Medulla oblongata (tissue), 1 donor: ENCODE measurements around the gene CCR7.
"Not testable (repeated sequence)": the region's sequence is repeated elsewhere in the genome, so short reads cannot be mapped to it uniquely, and the experiment has no call there.

Source experiments
- DNase-seq: peaks from one replicate; pipeline ENCODE4 v3.0.0-alpha.2; 2015; ENCODE audit errors: extremely low spot score

CCR7 gene

DNA sequence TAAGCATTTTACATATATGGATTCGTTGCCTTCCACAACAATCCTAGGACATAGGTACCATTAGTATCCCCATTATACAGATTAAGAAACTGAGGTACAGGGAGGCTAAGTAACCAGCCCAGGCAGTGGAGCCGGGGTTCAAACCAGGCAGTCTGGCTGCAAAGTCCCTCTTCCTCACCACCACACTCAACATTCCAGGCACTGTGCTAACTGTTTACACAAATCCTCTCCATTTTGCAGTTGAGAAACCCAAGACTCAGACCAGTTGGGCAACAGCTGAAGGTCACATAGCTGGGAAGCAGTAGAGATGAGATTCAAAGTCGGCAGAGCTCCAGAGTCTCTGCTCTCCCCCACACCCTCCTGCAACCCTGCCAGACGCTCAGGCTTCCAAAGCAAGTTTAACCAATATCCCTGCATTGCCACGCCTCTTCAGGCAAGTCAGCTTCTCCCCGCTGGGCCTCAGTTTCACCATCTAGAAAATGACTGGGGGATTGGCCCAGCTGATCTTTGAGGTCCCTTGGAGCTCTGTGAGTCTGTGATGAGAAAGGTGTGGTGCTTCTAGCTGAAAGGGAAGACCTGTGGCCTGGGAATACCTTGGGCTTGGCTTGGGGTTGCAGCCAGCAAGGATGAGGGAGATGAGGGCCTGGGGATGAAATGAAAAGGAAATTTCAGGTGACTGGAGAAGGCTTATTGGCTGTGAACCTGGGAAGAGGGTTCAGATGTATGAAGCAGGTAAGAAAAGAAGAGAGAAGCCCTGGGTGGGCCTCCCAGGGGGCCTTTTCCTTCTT lies 14.0 kb downstream of the CCR7 start:
- DNase-seq = no peak

DNA sequence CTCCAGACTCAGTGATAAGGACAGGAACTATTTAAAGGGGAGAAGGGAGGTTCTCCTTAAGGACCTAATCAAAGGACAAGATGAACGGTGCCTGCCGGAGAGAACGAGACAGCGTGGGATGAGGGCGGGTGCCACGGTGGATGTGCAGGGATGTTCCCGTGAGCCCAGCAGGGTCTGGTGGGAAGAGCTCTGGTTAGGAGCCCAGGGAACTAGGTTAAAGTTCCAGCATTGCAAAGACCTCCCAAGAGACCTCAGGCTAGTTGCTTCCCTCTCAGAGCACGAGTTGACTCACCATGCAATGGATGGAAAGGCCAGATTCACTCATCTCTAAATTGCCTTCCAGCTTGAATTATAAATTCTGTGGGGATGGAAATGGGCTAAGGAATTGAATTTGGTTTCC lies 14.7 kb downstream of the CCR7 start:
- DNase-seq = no peak

DNA sequence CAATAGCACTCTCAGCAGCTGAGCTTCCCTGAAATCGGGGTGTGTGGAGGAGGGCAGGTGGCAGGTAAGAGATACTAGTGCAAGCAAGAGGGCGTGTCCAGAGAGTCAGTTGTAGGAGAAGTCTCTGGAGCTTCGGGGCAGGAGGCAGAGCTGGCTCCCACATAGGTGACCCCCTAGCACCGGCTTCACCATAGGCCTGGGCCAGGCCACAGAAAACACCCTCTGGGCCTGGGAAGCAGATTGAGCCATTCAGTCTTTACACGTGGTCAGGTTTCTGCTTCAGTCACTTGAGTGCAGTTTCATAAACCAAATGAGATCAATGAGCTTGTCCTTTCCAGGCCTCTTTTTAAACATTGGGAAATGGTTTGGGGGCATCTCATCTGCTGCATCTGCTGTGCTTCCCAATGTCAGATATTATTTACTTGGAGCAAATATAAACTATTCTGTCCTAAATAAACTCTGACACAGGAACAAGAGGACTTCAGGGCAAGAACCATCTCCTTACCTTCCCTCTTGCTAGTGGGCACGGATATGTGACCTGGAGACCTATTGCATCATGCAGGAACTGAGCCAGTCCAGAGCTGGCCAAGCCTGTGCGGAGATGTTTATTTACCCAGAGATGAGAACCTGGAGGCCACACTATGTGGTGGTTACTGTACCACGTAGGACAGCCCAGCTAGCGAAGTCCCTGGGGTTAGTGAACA lies 16.1 kb downstream of the CCR7 start:
- no peak for DNase-seq

DNA sequence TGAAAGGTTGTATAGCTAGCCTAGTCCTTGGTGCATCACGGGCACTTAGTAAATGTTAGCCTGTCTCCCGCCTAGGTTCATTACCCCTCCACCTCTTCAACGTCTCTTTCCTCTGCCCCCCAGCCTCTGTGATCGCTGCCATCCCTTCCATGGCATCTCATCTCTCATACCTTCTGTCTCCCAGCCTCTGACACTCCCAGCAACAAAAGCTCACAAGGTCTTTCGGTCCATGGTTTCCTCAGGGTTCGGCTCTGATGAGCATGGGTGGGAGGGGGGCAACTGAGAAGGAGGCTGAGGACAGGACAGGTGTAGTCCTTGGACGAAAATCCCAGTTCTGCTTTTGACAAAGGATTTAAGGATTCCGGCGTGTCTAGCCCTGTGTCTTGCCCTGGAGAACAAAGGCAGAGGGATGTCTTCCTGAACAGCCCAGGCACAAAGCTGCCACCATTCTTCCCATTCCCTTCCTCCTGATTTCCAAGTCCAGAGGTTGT lies 16.7 kb downstream of the CCR7 start:
- no peak for DNase-seq

DNA sequence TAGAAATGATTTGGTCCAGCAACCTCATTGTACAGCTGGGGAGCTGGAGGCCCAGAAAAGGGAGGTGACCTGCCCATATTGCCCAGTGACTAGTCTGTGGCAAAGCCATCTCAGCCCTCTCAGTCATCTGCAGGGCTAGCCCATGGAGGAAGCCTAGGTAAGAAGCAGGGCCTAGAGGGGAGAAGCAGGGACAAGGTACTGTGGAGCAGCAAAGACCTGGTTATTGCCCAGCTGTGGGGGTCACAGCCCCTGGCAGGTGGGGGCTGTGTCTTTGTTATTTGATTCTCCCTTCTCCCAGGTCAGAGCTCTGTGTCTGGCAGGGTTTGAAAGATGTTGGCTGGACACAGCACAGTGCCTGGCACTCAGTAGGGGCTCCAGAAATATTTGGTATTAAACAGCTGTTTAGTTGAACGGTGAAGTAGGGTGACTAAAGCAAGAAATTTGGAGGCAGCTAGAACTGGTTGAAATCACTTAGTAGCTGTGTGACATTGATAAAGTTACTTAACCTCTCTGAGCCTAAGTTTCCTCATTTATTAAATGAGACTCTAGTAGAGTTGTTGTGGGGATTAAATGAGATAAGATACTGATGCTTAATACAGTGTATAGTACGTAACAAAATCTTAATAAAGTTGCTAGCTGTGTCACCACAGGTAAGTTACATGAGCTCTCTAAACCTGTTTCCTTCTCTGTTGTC lies 17.3 kb downstream of the CCR7 start:
- DNase-seq = no peak

DNA sequence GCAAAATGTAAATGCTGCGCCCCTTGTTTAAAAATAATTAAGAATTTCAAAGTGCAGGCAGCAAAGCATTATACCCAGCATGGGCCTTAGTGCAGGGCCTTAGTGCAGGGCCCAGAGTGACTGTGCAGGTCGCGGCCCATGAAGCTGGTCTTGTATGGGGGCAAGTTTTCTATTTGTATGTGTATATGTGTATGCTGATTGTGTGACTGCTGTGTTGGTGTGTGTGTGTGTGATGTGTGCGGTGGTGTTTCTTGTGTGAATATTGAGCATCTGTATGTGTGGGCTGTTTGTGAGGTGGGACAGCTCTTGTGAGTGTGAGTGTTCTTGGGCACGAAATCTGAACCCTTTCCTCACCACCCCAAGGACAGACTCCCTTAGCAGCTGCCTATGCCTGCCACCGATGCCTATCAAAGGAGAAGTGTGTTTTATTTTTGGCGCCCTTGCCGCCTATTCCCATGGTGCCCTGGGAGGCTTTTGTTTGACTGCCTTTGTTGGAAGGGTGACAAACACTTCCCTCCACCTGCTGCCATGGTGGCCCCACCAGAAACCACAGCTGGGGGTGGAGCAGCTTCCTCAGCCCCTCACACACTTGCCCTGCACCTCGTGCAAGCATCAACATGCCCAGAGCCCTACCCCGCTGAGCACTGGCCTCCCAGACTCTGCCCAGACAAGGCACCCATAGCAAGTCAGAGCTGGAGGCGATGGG lies 18.0 kb downstream of the CCR7 start:
- DNase-seq = no peak

DNA sequence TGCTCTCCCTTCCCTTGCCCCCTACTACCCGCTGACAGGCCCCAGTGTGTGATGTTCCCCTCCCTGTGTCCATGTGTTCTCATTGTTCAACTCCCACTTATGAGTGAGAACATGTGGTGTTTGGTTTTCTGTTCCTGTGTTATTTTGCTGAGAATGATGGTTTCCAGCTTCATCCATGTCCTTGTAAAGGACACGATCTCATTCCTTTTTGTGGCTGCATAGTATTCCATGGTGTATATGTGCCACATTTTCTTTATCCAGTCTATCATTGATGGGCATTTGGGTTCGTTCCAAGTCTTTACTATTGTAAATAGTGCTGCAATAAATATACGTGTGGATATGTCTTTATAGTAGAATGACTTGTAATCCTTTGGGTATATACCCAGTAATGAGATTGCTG lies 18.8 kb downstream of the CCR7 start:
- DNase-seq = not testable (repeated sequence)

DNA sequence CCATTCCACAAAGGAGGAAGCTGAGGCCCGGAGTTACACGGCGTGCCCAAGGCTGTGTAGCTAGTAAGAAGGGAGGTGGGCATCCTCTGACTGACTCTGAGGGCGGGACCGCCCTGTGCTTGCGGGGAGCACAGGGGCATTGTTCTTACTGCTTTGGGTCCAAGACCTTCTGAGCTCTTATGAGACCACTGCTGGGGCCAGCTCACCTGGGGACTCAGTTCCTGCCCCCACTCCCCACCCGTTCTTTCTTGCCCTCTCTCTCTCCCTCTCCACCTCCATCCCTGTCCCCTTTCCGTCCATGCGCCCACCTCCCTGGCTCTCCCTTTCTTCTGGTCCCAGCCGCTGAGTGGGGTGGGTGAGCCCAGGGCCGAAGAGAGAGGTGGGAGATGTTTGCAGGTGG lies 19.6 kb downstream of the CCR7 start:
- DNase-seq = no peak

DNA sequence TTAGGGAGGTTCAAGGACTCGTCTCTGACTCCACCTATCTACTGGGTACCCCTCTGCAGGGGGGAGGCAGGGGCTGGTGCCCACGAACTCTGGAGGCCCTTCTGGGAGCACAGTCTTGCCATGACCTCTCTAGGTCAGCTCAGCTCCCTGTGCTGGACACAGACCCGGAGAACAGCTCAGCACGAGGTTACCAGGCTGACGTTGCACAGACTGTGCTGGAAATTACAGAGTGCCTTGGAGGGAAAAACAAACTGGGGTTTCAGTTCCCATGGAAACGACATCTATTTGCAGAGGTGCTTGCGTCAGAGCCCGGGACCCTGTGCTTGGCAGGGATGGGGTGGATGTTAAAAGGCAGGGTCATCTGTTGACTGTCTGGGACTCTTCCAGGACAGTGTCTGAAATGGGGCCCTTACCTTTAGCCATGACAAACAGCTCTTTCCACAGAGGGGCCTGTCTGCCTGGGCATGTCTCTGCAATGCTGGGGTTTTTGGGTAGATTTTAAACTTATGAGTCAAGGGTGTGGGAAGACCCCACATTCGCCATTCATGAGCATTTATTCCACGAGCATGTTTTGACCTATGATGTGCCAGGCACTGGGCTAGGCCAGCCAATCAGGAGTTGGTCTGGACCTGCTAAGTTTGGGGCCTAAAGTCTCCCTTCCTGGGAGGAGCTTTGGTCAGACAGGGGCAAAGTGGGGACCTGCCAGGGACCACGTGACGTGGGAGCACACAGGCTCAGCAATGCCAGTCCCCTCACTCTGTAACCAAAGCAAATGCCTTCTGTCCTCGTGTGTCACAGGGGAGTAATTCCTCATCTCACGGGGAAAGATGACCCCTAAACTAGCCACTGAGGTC lies 22.5 kb downstream of the CCR7 start:
- peak; percentile 58 for DNase-seq

DNA sequence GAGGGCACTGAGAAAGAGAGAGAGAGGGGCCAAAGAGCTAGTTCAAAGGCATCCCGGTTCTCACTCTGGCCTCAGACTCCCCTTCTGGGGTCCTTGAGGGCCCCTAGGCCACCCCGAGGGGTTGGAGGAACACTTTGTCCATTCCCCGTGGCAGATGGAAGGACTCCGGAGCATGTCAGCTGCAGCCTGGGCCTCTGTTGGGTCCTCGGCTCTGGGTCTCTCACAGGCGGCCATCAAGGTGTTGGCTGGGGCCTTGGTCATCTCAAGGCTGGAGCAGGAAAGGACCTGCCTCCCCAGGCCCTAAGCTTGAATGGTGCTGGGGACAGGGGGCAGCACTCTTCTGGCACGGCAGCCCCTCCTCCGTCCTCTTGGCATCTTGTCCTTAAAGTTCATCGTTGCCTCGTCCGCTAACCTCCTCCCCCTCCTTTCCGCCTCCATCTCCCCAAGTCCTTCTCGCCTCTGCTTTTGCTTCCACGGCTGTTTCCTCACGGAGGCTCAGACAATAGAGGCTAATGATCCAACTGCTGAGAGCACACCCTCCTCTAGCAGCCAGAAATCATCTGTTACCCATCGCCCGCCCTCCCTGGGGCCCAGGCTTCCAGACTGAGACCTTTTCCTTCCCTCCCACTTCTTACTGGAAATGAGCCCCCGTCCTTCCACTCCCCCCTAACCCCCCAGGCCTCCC lies 23.3 kb downstream of the CCR7 start:
- no peak for DNase-seq

DNA sequence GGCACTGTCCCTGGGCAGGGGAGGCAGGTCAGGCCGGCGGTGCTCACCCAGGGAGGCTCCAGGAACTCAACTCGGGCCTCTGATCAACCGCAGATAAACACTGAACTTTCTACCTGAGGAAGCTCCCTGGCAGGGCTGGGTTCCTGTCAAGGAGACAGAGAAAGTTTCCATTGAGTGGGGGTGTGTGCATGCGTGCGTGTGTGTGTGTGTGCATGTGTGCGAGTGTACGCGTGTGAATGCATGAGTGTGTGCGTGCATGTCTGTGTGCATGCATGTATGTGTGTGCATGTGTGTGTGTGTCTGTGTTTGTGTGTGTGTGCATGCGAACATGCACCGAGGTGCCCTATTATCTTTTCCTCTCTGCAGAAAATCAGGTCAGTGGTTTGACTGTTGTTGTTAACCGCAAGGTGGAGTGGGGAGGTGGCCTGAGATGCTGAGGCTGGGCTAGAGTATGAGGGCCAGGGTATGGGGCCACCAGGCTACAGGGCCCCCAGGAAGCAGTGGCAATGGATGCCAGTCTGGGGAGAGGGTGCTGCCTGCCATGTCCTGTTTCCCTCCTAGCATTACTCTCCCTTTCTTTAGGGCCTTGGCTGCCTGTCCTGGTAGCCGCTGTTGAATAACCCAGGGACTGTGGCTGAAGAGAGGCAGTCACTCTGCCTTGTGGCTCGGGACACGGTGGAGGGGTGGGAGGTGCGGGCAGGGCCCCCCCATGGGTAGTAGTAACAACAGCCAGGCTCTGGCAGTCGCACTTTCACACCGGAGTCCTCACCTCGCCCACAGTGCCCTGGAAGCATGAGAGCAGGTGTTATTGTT lies 24.0 kb downstream of the CCR7 start:
- DNase-seq = no peak

DNA sequence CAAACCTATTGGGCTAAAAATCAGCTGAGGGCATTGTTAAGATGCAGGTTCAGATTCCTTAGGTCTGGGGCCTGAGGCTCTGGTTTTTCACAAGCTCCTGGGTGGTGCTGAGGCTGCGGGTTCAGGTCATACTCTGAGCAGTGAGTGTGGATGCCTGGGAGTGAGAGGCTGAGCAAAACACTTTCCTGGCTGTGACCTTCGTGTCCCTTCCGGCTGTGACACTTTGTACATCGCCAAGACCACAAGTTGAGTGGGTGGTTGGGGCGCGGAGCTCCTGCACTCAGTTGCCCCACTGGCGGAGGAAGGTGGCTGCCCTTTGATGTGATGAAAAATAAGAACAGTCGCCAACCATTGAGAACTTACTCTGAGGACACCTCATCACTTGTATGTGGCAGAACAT lies 24.8 kb downstream of the CCR7 start:
- DNase-seq = no peak

DNA sequence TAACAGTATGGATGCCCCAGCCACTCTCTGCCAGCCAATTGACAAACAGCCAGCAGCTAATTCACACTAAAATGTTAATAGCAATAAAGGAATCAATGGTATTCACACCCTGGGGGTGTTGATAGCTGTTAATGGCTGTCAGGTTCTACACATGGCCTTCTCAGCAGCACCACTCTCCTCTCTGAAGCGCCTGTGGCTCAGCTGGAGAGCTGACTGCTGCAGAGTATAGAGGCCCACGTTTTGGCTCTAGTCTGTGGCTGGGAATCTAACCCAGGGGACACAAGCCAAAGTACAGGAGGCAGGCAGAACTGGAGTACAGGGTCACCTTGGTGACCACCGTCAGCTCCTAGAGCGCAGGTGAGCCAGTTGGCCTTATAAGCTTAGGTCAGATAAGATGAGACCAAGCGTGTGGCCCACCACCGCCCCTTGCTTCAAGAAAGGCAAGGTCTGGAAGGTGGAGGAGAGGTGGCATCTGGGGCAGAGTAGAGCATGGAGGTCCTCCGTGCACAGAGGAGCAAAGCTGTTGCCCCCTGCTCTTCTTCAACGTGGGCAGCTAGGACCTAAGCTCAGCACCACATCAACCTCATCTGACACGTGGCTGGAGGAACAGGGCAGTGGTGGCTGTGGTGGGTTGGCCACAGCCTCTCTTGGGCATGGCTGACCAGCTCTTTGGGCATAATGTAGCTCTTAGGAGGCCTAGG lies 25.4 kb downstream of the CCR7 start:
- DNase-seq = no peak

DNA sequence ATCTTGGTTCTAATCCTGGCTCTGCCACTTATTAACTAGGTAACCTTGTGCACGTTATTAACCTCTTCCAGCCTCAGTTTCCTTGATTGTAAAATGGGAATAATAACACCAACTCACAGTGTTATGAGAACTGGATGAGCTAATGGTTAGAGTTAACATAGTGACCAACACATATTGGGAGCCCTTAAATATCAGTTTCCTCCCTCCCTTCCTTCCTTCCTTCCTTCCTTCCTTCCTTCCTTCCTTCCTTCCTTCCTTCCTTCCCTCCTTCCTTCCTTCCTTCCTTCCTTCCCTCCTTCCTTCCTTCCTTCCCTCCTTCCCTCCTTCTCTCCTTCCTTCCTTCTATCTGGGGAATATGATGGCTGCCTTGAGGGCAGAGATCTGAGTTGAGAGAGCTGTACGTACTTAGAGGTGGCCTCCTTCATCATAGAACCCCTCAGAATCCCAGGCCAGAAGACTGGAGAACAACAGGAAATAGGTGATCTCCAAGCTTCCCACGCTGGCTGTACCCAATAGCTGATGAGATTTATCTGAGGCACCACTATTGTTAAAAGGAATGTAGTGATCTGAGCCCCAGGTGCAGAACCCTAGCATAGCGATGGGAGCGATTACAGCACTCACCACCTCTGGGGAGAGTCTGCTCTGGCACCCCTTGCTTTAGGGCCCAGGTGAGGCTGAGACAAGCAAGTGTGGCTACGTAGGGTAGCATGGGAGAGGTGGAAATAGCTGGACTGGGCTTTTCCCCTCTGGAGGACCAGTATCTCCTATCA lies 26.2 kb downstream of the CCR7 start:
- no peak for DNase-seq

DNA sequence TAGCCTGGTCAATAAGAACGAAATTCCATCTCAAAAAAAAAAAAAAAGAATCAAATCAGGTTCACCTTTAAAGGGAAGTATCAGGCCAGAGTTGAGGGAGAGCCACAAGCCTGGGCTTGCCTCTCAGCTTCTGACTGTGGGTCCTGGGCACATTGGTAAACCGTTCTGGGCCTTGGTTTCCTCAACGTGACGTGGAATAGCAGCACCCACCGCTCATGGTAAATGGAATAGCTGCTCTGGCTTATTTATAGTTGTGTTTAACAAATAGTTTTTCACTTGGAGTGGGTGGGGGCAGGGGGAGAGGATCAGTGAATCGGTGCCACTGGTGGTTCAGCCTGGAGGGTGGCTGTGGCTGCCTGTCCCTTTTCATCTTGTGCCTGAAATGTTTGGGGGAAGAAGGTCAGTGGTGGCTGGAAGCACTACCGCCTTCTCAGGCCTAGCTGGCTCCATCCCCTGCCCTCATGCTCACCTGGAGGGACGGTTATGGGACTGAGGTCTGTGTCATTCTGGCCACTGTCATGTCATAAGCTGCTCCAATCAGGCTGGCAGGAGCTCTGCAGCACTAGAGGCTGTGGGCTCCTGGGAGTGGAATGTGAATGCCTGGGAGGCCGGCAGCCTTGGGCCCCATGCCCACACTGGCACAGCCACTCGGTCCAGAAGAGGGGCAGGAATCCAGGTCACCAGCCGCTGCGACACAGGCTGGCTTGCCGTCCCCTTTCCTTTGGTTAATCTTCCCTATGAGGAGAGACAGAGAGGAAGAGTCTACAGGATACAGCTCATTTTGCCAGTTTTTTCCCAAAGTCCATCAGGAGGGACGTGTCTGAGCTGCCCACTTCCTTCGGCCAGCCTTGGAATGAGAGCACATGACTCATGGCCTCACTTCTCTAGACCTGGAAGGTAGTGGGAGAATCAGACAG lies 27.0 kb downstream of the CCR7 start:
- peak; percentile 63 for DNase-seq

DNA sequence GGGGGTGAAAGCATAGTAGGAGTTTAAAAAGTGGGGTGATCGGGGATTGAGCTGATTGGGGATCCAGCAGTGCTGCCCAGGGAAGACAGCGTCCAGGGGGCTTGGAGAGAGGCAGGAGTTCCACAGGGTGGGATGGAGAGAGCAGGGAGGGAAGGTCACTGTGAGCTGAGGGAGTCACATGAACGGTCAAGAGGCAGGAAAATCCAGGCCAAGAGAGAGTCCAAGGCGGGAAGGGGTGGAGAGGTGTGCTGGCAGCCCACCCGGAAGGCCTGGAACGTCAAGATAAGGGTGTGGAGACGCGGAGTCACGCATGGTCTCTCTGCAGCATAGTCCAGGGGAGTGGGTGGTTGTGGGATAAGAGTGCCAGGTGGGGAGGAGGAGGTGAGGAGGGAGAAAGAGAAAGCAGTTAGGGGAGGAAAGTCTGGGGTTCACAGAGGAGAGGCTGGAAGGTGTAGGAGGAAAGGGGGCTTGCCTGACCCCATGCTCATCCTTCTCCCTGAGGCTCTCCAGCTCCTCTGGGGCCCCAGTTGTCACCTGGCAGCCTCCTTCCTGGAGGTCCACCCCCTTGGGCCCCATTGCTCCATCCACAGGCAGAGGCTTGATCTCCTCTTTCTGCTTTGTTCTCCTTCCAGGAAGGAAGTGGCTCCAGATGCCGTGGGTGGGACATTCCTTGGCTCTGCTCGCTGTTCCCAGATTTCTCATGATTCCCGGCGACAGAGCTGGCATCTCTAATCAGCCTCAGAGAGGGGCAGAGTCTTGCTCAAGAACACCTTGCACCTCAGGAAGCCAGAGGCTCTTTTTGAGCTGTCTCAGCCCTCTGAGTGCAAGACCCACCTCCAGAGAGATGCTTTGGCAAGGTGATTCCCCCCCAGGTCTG lies 28.7 kb downstream of the CCR7 start:
- no peak for DNase-seq
